HepG2 (cell line): ENCODE data around the gene PRRT2. TPM values are rescaled to one million over a fixed set of nuclear protein-coding genes. Genes with fewer than 3 reads are reported as not detected.

Experiments
- CREB1 ChIP-seq, 2 experiments: fragments of 450-650 bp in 1 of 2; IDR thresholded peaks; 2 replicates each; pipeline ENCODE4 v1.6.1; 2016 to 2017; ENCODE audit warnings: control low read depth in 1 of 2, mild to moderate bottlenecking in 1 of 2, missing compliant biosample characterization in 1 of 2, missing genetic modification characterization in 1 of 2
- CREM ChIP-seq, 2 experiments: sonication (generic) in 1 of 2; formaldehyde crosslinking in 1 of 2; IDR thresholded peaks; 2 replicates each; pipeline versions ENCODE4 v1.4.0 to v1.6.1; 2016 to 2020; ENCODE audit warnings: antibody characterized with exemption in 1 of 2, mild to moderate bottlenecking in 1 of 2, missing genetic modification reagents in 1 of 2
- HNRNPH1 ChIP-seq: fragments of 200-400 bp; formaldehyde crosslinking; optimal IDR thresholded peaks from 2 replicates; pipeline ENCODE3; 2017; ENCODE audit warnings: mild to moderate bottlenecking, low read depth, low read length
- HOXA7 ChIP-seq: sonication (generic); formaldehyde crosslinking; IDR thresholded peaks from 2 replicates; pipeline ENCODE4 v1.8.1; 2022; ENCODE audit warnings: mild to moderate bottlenecking, missing genetic modification reagents, moderate library complexity
- ISX ChIP-seq: sonication (generic); formaldehyde crosslinking; conservative IDR thresholded peaks from 2 replicates; pipeline ENCODE4 v1.5.0; 2020; ENCODE audit warnings: missing genetic modification reagents
- KAT2B ChIP-seq: fragments of 150-350 bp; IDR thresholded peaks from 2 replicates; pipeline ENCODE4 v1.6.1; 2014; ENCODE audit warnings: low read depth, low read length, borderline replicate concordance
- KDM5A ChIP-seq: fragments of 200-600 bp; sonication (generic); IDR thresholded peaks from 2 replicates; pipeline ENCODE4 v1.7.0; 2018; ENCODE audit warnings: antibody characterized with exemption, mild to moderate bottlenecking, low read length, borderline replicate concordance
- KLF6 ChIP-seq: IDR thresholded peaks from 2 replicates; pipeline ENCODE4 v1.8.0; 2016; ENCODE audit warnings: missing biosample characterization, missing genetic modification reagents
- LCORL ChIP-seq, 2 experiments: fragments of 450-650 bp in 1 of 2; sonication (generic) in 1 of 2; formaldehyde crosslinking in 1 of 2; IDR thresholded peaks; 2 replicates each; pipeline versions ENCODE4 v1.5.0 to v1.6.1; 2017 to 2020; ENCODE audit warnings: antibody characterized with exemption in 1 of 2, missing genetic modification reagents in 1 of 2
- SP4 ChIP-seq: sonication (generic); formaldehyde crosslinking; IDR thresholded peaks from 2 replicates; pipeline ENCODE4 v1.8.1; 2023; ENCODE audit warnings: mild to moderate bottlenecking, missing genetic modification reagents
- ZNF253 ChIP-seq: sonication (generic); formaldehyde crosslinking; IDR thresholded peaks from 2 replicates; pipeline ENCODE4 v1.8.0; 2022; ENCODE audit warnings: mild to moderate bottlenecking, missing genetic modification reagents, borderline replicate concordance
- ZNF317 ChIP-seq: sonication (generic); formaldehyde crosslinking; IDR thresholded peaks from 2 replicates; pipeline ENCODE4 v1.5.0; 2020; ENCODE audit warnings: mild to moderate bottlenecking, missing genetic modification reagents
- ZNF430 ChIP-seq: sonication (generic); formaldehyde crosslinking; IDR thresholded peaks from 2 replicates; pipeline ENCODE4 v1.9.0; 2021; ENCODE audit warnings: mild to moderate bottlenecking, missing genetic modification reagents
- ZNF75D ChIP-seq: sonication (generic); formaldehyde crosslinking; IDR thresholded peaks from 2 replicates; pipeline ENCODE4 v1.8.1; 2023; ENCODE audit warnings: missing genetic modification reagents, mild to moderate bottlenecking, borderline replicate concordance
- polyA plus RNA-seq, 8 experiments: library from polyadenylated mRNA; depleted of rRNA in 3 of 8; stranded (reverse) in 7 of 8; unstranded in 1 of 8; fragments of >200 nt; fragmentation: Illumina TruSeq in 4 of 8; extraction: Trizol in 4 of 8; gene quantifications; 2 replicates each; pipeline versions ENCODE4 v1.2.1 to v1.2.3, GENCODE V29; 2011 to 2016; ENCODE audit warnings: low read depth in 4 of 8, missing spikeins in 1 of 8, mixed read lengths in 1 of 8; ENCODE audit not compliant: insufficient read depth in 1 of 8
- total RNA-seq, 5 experiments: library from RNA; depleted of rRNA; stranded (reverse); fragments of >200 nt; fragmentation: Illumina TruSeq; extraction: Trizol; gene quantifications; 2 replicates each; pipeline ENCODE4 v1.2.3, GENCODE V29; 2016; ENCODE audit warnings: low read depth in 1 of 5
- TF ChIP-seq, protein P1 (sequence below): sonication (generic); formaldehyde crosslinking; IDR thresholded peaks from 2 replicates; pipeline ENCODE4 v1.5.0; 2020; ENCODE audit warnings: missing genetic modification reagents
- TF ChIP-seq, protein P2 (sequence below): sonication (generic); formaldehyde crosslinking; IDR thresholded peaks from 2 replicates; pipeline ENCODE4 v1.5.1; 2020; ENCODE audit warnings: mild to moderate bottlenecking, missing genetic modification reagents, moderate library complexity
- TF ChIP-seq, protein P3 (sequence below): sonication (generic); formaldehyde crosslinking; IDR thresholded peaks from 2 replicates; pipeline ENCODE4 v1.4.0; 2020; ENCODE audit warnings: mild to moderate bottlenecking, missing genetic modification reagents

Gene PRRT2
- total and polyA plus RNA-seq, 2 of the 13 experiments (the other 11 are each of a cell fraction or from before 2014, with no cell fraction given) = 0.51 to 1.1 TPM

DNA sequence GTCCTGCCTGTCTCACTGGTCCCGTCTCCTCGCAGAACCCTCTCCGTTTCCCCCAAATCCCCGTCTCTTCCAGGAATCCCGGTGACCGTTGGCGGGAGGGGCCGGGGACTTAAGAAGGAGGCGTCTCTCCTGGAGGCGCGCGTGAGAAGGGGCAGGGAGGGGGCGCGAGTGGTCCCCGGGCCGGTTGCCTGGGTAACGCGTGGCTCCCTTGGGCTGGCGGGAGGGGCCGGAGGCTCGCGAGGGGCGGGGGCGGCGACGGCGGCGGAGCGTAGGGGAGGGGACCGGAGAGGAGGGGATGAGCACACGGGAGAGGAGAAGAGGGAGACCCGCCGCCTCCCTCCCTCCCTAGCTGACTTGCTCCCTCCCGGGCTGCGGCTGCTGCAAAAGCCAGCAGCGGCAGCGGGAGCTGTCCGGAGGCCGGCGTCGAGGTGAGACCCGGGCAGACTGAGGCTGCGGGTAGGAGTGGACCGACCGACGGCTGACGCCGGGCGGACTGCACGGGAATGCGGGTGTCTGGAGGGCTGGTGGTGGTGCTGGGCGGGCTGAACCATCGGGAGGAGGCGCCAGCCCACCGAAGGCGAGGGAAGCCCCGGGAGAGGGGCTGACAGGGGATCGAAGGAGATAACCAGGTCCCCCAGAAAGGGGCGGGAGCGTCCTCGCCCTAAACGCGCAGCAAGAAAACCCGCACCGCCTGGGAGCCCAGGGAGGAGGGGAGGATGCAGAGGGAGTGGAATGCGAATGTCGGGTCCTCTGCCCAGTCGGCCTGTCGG, at the start of gene PRRT2 (continued):
- TF ChIP-seq CREM (IDR thresholded peaks at IDR 0.05) = no peak
- TF ChIP-seq CREM (CRISPR knock-in tag; IDR thresholded peaks at IDR 0.05) = no peak
- no peak for TF ChIP-seq CREB1 (IDR thresholded peaks at IDR 0.05)
- TF ChIP-seq CREB1 (CRISPR knock-in tag; IDR thresholded peaks at IDR 0.05) = no peak
- TF ChIP-seq, protein P1, sequence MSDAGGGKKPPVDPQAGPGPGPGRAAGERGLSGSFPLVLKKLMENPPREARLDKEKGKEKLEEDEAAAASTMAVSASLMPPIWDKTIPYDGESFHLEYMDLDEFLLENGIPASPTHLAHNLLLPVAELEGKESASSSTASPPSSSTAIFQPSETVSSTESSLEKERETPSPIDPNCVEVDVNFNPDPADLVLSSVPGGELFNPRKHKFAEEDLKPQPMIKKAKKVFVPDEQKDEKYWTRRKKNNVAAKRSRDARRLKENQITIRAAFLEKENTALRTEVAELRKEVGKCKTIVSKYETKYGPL = no peak
- no peak for TF ChIP-seq ISX
- no peak for TF ChIP-seq LCORL (IDR thresholded peaks at IDR 0.05)
- TF ChIP-seq LCORL (CRISPR knock-in tag; IDR thresholded peaks at IDR 0.05) = 0 out of 2 replicates have a peak, but pooled peaks have one; percentile 24
- no peak for TF ChIP-seq KDM5A
- TF ChIP-seq KAT2B = no peak
- no peak for TF ChIP-seq ZNF253 (CRISPR knock-in tag)
- TF ChIP-seq ZNF317 = 0 out of 2 replicates have a peak, but pooled peaks have one; percentile 33
- peak; percentile 83 for TF ChIP-seq HOXA7 (CRISPR knock-in tag)
- TF ChIP-seq KLF6 (CRISPR knock-in tag) = no peak
- TF ChIP-seq, protein P2, sequence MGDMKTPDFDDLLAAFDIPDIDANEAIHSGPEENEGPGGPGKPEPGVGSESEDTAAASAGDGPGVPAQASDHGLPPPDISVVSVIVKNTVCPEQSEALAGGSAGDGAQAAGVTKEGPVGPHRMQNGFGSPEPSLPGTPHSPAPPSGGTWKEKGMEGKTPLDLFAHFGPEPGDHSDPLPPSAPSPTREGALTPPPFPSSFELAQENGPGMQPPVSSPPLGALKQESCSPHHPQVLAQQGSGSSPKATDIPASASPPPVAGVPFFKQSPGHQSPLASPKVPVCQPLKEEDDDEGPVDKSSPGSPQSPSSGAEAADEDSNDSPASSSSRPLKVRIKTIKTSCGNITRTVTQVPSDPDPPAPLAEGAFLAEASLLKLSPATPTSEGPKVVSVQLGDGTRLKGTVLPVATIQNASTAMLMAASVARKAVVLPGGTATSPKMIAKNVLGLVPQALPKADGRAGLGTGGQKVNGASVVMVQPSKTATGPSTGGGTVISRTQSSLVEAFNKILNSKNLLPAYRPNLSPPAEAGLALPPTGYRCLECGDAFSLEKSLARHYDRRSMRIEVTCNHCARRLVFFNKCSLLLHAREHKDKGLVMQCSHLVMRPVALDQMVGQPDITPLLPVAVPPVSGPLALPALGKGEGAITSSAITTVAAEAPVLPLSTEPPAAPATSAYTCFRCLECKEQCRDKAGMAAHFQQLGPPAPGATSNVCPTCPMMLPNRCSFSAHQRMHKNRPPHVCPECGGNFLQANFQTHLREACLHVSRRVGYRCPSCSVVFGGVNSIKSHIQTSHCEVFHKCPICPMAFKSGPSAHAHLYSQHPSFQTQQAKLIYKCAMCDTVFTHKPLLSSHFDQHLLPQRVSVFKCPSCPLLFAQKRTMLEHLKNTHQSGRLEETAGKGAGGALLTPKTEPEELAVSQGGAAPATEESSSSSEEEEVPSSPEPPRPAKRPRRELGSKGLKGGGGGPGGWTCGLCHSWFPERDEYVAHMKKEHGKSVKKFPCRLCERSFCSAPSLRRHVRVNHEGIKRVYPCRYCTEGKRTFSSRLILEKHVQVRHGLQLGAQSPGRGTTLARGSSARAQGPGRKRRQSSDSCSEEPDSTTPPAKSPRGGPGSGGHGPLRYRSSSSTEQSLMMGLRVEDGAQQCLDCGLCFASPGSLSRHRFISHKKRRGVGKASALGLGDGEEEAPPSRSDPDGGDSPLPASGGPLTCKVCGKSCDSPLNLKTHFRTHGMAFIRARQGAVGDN (CRISPR knock-in tag) = peak; percentile 57
- 0 out of 2 replicates have a peak, but pooled peaks have one; percentile 19 for TF ChIP-seq SP4 (CRISPR knock-in tag)
- peak; percentile 15; the same call in 1 of the 2 replicates for TF ChIP-seq ZNF430 (CRISPR knock-in tag)
- no peak for TF ChIP-seq HNRNPH1
- TF ChIP-seq, protein P3, sequence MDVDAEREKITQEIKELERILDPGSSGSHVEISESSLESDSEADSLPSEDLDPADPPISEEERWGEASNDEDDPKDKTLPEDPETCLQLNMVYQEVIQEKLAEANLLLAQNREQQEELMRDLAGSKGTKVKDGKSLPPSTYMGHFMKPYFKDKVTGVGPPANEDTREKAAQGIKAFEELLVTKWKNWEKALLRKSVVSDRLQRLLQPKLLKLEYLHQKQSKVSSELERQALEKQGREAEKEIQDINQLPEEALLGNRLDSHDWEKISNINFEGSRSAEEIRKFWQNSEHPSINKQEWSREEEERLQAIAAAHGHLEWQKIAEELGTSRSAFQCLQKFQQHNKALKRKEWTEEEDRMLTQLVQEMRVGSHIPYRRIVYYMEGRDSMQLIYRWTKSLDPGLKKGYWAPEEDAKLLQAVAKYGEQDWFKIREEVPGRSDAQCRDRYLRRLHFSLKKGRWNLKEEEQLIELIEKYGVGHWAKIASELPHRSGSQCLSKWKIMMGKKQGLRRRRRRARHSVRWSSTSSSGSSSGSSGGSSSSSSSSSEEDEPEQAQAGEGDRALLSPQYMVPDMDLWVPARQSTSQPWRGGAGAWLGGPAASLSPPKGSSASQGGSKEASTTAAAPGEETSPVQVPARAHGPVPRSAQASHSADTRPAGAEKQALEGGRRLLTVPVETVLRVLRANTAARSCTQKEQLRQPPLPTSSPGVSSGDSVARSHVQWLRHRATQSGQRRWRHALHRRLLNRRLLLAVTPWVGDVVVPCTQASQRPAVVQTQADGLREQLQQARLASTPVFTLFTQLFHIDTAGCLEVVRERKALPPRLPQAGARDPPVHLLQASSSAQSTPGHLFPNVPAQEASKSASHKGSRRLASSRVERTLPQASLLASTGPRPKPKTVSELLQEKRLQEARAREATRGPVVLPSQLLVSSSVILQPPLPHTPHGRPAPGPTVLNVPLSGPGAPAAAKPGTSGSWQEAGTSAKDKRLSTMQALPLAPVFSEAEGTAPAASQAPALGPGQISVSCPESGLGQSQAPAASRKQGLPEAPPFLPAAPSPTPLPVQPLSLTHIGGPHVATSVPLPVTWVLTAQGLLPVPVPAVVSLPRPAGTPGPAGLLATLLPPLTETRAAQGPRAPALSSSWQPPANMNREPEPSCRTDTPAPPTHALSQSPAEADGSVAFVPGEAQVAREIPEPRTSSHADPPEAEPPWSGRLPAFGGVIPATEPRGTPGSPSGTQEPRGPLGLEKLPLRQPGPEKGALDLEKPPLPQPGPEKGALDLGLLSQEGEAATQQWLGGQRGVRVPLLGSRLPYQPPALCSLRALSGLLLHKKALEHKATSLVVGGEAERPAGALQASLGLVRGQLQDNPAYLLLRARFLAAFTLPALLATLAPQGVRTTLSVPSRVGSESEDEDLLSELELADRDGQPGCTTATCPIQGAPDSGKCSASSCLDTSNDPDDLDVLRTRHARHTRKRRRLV (CRISPR knock-in tag) = no peak
- TF ChIP-seq ZNF75D (CRISPR knock-in tag) = no peak
